NCI-H345 (cell line): ENCODE data around the gene GPR25.

Experiments
- DNase-seq: peaks from one replicate; lab custom pipeline; 2025; lab: John Stamatoyannopoulos, UW

GPR25 gene

GRCh38 chr1:200872446-200873115 is at the start of gene GPR25:
Gene GPR25, plus strand, starts transcription at chr1:200872981. Its CDS starts 57 bp downstream, at chr1:200873038.
- no peak for DNase-seq

- no peak for DNase-seq
Measured at GRCh38 chr1:200831091-200831490, 41.7 kb upstream of the GPR25 start.

DNA sequence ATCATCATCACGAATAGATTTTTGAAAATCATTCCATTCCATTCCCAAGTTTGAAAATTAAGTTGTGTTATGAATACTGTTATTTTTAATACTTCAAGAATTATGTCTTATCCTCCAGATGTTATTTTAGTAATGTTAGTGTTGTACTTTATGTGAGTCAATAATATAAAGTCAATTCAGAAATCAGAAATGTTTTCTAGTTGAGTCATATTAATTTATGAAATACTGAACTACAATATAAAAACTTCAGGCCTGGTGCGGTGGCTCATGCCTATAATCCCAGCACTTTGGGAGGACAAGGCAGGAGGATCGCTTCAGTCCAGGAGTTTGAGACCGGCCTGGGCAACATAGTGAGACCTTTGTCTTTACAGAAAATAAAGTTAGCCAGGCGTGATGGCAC is 38.4 kb upstream of the GPR25 start:
- no peak for DNase-seq

DNA sequence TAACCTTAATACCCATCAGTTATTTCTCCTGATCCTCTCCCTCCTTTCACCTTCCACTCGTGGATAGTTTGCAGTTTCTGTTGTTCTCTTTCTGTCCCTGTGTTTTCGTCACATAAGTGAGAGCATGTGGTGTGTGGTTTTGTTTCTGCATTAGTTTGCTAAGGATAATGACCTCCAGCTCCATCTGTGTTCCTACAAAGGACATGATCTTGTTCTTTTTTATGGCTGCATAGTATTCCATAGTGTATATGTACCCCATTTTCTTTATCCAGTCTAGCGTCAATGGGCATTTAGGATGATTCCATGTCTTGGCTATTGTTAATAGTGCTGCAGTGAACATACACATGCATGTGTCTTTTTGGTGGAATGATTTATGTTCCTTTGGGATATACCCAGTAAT is 36.6 kb upstream of the GPR25 start:
- DNase-seq, result no peak

- no peak for DNase-seq
Measured at GRCh38 chr1:200837931-200838571, 34.7 kb upstream of the GPR25 start.

GRCh38 chr1:200838676-200839445 is 33.9 kb upstream of the GPR25 start:
- DNase-seq, result no peak

DNA sequence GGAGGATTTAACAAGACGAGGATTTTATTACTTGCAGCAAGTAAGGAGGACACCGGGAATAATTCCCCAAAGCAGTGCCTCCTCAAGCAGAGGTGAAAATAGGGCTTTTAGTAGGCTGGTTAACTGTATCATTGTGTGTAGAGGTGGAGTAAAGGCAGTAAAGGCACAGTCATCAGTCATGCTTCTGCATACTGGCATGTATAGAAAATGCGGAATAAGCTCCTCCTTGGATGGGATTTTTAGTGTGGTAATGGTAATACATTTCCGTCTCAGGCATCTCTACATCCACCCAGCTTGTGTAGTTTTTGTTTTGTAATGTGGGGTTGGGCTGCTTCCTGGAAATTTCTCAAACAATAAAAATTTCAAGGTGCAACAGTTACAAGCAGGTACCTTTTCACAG is 27.4 kb upstream of the GPR25 start:
- DNase-seq, result no peak

DNA sequence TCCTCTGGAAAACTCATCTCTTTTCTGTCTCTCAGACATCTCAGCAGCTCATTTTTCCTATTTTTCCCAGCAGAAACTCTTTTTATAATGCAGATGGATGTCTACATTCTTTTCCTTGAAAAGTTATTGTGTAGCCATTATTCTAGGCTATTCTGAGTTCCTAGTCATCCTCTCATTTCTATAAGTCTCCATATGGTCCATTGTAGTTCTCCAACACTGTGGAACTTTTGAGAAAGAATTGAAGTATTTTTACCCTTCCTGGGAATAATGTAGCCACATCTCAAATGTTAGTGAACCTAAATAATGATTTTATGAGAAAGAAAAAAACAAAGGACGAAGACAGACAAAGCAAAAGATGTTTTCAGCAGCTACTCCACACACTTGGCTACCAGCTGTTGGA is 26.4 kb upstream of the GPR25 start:
- DNase-seq, result no peak

- no peak for DNase-seq
Measured at GRCh38 chr1:200849430-200849829, 23.4 kb upstream of the GPR25 start.

DNA sequence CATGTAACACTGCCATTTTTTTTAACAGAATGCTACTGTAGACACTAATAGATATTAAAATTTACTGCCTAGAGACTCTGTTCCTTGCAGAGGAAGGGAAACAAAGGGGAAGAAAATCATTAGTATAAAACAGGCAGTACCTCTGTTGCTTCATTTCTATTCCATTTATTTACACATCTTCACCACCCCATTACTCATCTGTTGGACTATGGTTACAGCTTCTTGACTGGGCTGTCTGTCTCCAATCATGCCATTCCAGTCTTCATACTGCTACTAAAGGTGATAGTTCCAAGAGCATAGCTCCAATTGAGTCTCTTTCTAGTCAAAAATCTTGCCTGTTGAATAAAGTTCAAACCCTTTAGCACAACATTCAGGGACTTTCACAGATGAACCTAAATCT is 22.2 kb upstream of the GPR25 start:
- no peak for DNase-seq

DNA sequence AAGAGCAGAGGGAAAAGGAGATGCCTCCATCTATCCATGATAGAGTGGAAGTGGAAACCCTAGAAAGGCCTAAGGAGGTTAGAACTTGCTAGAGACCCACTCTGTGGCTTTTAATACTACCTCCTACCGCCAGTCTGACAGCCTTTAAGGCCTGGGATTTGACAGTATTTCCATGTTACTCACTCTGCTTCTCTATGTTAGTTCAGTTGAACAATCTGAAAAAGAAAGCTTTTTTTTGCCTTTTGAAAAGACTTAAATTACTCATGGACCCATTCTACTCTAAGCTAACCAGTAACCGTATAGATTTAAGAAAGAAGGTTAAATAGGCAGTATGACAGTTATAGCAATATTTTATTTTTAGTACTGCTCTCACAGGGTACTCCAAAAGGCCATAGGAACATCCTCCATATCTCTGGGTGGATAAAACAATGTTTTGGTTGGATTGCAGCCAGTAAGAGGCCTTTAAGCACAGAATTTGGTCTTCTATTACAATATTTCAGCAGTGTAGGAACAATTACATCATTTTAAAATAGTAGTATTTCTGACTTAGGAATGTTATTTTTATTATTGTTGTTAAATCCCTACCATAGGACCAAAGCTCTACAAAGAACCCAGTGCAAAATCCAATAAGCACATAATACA is 15.9 kb upstream of the GPR25 start:
- DNase-seq, result no peak

GRCh38 chr1:200857804-200858203 is 15.0 kb upstream of the GPR25 start:
- DNase-seq, result no peak

DNA sequence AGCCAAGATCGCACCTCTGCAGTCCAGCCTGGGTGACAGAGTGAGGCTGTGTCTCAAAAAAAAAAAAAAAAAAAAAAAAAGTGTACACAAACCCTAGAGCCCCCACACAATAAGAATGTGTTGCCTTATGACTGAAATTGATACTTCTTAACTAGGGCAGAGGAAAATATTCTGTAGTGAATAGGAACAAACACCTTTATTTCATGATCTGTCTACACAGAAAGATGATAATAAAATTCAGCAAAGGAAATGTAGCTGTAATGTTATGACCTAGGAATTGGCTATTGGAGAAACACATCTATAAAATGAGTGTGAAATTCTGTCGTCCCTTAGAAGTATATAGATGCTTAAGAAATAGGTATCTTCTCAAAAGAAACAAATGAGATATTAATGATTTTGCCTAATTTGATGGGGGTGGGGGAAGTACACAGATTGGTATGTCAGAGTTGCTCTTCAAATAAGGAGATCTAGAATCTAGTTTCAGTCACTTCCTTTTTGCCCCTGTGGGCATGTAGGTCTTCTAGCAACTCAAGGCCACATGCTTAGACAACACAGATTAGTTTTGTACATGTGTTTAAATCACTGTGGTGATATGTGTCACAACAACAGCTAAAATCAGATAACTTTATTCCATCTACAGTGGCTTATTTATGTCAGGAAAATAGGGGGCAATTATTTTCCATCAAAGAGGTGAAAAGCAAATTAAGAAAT is 10.7 kb upstream of the GPR25 start:
- DNase-seq, result no peak

- DNase-seq, result no peak
Measured at GRCh38 chr1:200862713-200863415, 9.9 kb upstream of the GPR25 start.

- no peak for DNase-seq
Measured at GRCh38 chr1:200866116-200866515, 6.7 kb upstream of the GPR25 start.

DNA sequence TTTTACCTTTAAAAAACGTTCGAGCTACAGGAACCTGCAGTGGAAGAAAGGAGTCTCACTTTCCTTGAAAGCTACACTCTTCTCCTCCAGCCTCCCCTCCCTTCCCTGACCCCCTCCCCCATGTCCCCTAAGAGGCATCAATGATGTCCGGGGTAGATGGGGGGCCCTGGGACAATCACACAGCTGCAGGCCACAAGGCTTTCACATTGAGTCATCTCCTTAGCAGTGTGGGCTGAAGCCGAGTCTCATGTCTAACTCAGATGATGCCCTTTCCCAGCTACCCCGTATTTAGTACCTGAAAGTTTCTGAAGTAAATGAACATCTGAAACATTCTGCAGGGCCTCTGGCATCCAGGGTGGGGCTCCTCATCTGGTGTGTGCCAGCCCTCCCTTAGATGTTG is 6.3 kb upstream of the GPR25 start:
- no peak for DNase-seq

DNA sequence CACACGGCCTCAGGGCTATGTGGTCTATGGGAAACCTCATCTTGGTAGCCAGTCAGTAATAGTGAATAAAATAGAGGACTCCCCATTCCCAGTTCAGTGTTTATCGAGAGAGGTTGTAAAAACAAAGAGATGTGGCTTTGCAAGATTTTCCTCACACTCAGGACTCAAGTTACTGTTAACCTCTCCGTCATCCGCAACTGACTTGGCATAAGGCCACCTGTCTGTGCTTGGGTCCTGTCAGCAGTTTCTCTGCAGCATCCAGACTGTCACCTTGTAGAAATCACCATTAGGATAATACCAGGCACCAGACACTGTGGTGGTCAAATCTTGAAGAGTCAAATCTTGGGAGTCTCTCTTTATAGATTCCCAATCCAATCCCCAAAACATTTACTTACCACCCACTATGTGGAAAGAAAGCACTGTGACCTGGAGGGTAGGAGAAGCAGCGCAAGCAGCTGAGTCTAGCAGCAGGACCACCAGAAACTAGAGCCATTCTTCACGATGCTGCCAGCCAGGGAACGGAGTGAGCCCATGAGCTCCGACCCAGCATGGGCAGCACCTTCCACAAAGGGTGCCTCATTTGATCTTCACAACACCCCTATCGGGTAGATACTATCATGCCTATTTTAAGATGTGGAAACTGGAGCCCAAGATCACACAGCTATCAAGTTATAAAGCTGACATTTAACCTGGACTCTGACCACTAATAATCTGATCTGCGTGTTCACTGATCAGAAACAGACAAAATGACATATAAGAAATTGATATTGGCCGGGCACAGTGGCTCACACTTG is 5.6 kb upstream of the GPR25 start:
- no peak for DNase-seq

DNA sequence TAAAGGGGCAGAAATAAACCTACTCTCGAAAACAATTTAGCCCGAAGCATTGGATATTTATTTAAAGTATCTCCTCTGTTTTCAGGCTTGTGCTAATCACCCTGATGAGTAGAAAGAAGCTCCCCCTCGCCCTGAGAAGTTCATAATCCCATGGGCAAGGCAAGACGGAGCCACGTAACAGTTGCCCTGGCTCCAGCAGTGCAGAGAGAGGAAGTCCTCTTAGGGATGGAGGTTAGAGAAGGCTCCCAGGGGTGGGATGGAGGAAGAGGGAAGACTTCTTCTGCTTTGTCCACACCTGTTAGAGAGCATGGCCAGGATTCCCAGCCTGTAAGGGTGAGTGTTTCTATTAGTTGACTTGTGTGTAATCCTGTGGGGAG is 3.4 kb upstream of the GPR25 start:
- DNase-seq, result no peak

- no peak for DNase-seq
Measured at GRCh38 chr1:200869753-200870391, 2.9 kb upstream of the GPR25 start.

DNA sequence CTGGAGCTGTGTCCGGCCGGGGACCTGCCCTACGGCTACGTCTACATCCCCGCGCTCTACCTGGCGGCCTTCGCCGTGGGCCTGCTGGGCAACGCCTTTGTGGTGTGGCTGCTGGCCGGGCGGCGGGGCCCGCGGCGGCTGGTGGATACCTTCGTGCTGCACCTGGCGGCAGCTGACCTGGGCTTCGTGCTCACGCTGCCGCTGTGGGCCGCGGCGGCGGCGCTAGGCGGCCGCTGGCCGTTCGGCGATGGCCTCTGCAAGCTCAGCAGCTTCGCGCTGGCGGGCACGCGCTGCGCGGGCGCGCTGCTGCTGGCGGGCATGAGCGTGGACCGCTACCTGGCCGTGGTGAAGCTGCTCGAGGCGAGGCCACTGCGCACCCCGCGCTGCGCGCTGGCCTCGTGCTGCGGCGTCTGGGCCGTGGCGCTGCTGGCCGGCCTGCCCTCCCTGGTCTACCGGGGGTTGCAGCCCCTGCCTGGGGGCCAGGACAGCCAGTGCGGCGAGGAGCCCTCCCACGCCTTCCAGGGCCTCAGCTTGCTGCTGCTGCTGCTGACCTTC is 412 bp downstream of the GPR25 start:
- no peak for DNase-seq
